Astrocyte of the spinal cord (primary cell): ENCODE results near the gene TENM4.

Source experiments
- DNase-seq: peaks from one replicate; pipeline ENCODE4 v3.0.0; 2011; ENCODE audit warnings: low read depth, low spot score
- H3K4me3 ChIP-seq: 2 replicates; pipeline ENCODE4 v1.5.1; 2011; ENCODE audit warnings: low read depth, mild to moderate bottlenecking, low read length, moderate library complexity
- in situ Hi-C: cut with HindIII; loops from 2 replicates; pipeline ENCODE4 v1.10.0; 2017; ENCODE audit warnings: low sequenced_read_pairs
- TF ChIP-seq, protein P1 (sequence below): IDR thresholded peaks from 2 replicates; pipeline ENCODE4 v1.5.1; 2012; ENCODE audit warnings: low read depth, mild to moderate bottlenecking, low read length, inconsistent platforms

The TENM4 gene

DNA sequence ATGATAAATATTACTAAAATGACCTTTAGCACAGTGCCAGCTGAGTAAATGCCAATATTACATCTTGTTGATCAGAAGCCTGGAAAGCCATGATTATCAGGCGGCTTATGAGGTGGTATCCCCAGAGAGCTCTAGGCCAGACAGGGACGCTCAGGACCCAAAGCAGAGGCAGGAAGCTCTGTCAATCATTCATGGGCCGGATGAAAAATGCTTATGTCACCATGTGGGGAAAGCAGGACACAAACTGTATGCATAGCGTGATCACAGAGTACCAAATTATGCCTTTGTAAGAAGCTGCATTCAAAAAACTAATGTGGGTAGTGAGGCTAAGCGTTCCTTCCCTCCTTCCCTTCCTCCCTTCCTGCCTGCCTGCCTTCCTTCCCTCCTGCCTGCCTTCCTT lies 82.6 kb downstream of the TENM4 start:
- in situ Hi-C loops = no loop called here
- TF ChIP-seq, protein P1, sequence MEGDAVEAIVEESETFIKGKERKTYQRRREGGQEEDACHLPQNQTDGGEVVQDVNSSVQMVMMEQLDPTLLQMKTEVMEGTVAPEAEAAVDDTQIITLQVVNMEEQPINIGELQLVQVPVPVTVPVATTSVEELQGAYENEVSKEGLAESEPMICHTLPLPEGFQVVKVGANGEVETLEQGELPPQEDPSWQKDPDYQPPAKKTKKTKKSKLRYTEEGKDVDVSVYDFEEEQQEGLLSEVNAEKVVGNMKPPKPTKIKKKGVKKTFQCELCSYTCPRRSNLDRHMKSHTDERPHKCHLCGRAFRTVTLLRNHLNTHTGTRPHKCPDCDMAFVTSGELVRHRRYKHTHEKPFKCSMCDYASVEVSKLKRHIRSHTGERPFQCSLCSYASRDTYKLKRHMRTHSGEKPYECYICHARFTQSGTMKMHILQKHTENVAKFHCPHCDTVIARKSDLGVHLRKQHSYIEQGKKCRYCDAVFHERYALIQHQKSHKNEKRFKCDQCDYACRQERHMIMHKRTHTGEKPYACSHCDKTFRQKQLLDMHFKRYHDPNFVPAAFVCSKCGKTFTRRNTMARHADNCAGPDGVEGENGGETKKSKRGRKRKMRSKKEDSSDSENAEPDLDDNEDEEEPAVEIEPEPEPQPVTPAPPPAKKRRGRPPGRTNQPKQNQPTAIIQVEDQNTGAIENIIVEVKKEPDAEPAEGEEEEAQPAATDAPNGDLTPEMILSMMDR = no peak
- DNase-seq = no peak
- H3K4me3 ChIP-seq = no peak overlapping the region

DNA sequence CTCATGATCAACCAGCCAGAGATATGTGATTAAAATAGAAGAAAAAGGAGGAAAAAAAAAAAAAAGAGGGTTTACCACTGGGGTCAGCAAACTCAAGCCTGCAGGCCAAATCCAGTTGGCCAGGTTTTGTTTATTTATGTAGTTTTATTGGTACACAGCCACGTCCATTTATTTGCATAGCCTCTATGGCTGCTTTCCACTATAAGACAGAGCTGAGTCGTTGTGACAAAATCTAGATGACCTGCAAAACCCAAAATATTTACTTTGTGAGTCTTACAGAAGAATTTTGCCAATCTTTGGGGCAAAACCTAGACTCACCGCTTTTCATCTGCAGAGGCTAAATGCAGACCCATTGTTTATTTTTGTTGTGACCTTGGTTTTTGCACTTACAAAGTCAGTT lies 87.1 kb downstream of the TENM4 start:
- in situ Hi-C loops = no loop called here

DNA sequence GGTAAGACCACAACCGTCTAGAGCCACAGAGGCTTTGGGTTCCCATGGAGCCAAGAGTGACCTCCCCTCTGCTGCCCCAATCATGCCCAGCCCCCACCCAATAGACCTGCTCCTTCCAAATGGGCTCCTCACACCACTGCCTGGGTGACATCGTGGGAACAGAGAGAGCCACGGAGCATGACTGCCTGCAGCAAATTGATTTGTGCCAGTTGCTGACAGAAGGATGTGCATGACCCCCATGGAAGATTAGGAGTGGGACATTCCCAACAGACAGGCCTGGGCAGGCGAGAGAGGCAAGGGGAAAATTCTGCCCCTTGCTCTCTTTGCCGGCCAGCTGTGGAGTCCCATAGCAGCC lies 88.5 kb downstream of the TENM4 start:
- TF ChIP-seq, protein P1 = no peak
- in situ Hi-C loops = no loop called here
- DNase-seq = no peak
- no peak overlapping the region for H3K4me3 ChIP-seq

More for the DNA sequence above, 87.1 kb downstream of the TENM4 start:
- TF ChIP-seq, protein P1 = no peak
- H3K4me3 ChIP-seq = no peak overlapping the region
- DNase-seq = no peak

DNA sequence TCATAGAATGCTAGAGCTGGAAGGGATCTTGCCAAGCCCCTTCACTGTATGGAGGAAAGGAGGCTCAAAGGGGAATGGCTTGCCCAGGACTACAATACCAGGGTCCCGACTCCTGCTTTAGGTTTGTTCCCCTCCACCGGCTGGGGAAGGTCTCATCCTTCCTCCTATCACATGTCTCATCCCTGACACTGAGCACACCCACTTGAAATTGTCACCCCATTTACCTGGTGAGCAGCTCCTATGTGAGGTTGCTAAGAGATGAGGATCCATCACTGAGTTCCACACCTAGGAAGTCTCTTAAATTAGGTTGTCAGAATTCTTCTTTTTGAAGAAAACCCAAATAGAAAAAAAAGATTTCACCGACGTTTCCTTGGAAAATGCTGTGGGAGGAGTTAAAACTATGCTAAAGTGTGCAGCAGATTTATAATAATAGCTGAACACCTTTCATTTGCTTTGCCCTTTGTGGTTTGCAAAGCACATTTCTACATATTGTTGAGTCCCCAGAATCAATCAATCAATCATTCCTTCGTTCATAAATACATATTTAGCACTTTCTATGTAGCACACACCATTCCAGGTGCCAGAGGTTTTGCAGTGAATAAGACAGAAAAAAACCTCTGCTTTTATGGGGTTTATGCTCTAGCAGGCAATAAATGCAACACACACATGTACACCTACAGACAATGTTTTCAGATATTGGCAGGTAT lies 91.7 kb downstream of the TENM4 start:
- TF ChIP-seq, protein P1 = no peak
- no peak for DNase-seq

DNA sequence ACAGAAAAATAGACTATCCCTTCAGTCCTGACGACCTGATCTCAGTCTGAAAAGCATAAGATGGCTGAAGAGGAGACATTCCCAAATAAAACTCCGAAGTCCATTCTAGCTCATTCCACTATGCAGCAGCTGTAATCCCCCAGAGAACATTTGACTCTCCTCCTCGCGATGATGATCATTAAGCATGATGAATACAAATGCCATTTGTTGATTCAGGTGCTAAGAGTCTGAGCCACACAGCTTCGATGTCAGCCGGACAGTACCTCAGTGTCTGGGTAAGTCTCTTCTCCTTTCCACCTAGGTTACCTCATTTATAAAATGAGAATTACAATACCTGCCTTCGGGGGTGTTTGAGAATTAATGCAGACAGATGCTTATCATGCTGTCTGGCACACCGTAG lies 94.8 kb downstream of the TENM4 start:
- TF ChIP-seq, protein P1 = no peak
- DNase-seq = no peak
- H3K4me3 ChIP-seq = no peak overlapping the region
- in situ Hi-C loops = no loop called here

More for the DNA sequence above, 91.7 kb downstream of the TENM4 start:
- in situ Hi-C loops = no loop called here
- H3K4me3 ChIP-seq = no peak overlapping the region

DNA sequence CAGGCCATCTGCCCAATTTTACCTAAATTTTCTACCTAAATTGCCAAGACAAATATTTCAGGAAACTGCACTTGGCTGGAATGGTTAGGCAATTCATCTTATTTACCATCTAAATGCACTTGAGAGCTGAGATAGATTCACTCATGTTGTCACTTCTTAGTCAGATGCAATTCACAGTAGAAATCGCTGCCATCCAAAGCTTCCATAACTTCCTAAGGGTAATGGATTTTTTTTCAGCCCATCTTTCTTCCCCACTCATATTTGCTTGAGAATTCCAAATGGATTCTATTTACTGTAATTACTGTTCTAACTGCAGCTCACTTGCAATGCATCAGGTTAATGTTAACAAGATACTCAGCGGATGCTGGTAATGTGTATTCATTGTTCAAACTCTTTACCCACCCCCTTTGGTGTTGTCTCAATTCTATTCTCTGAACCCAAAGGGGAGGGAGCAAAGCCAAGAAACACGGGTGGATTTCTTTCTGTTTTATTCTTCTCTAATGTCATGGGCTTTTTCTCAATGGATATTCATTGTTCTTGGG lies 96.0 kb downstream of the TENM4 start:
- TF ChIP-seq, protein P1 = no peak

More for the DNA sequence above, 96.0 kb downstream of the TENM4 start:
- no peak for DNase-seq
- in situ Hi-C loops = no loop called here
- no peak overlapping the region for H3K4me3 ChIP-seq
